GM12801 (cell line): ENCODE results near the gene ETFB.

Source experiments
- TF ChIP-seq, protein P1 (sequence below): IDR thresholded peaks from one replicate; pipeline ENCODE4 v1.5.1; 2011; ENCODE audit warnings: control low read depth; ENCODE audit not compliant: insufficient read length; ENCODE audit errors: extremely low read depth

ETFB gene

GRCh38 chr19:51326216-51327065 lies 39.7 kb downstream of the ETFB start:
- TF ChIP-seq, protein P1, sequence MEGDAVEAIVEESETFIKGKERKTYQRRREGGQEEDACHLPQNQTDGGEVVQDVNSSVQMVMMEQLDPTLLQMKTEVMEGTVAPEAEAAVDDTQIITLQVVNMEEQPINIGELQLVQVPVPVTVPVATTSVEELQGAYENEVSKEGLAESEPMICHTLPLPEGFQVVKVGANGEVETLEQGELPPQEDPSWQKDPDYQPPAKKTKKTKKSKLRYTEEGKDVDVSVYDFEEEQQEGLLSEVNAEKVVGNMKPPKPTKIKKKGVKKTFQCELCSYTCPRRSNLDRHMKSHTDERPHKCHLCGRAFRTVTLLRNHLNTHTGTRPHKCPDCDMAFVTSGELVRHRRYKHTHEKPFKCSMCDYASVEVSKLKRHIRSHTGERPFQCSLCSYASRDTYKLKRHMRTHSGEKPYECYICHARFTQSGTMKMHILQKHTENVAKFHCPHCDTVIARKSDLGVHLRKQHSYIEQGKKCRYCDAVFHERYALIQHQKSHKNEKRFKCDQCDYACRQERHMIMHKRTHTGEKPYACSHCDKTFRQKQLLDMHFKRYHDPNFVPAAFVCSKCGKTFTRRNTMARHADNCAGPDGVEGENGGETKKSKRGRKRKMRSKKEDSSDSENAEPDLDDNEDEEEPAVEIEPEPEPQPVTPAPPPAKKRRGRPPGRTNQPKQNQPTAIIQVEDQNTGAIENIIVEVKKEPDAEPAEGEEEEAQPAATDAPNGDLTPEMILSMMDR = no peak

GRCh38 chr19:51325161-51325976 lies 40.8 kb downstream of the ETFB start:
- TF ChIP-seq, protein P1 = no peak

GRCh38 chr19:51324167-51324481 lies 42.1 kb downstream of the ETFB start:
- TF ChIP-seq, protein P1 = no peak

DNA sequence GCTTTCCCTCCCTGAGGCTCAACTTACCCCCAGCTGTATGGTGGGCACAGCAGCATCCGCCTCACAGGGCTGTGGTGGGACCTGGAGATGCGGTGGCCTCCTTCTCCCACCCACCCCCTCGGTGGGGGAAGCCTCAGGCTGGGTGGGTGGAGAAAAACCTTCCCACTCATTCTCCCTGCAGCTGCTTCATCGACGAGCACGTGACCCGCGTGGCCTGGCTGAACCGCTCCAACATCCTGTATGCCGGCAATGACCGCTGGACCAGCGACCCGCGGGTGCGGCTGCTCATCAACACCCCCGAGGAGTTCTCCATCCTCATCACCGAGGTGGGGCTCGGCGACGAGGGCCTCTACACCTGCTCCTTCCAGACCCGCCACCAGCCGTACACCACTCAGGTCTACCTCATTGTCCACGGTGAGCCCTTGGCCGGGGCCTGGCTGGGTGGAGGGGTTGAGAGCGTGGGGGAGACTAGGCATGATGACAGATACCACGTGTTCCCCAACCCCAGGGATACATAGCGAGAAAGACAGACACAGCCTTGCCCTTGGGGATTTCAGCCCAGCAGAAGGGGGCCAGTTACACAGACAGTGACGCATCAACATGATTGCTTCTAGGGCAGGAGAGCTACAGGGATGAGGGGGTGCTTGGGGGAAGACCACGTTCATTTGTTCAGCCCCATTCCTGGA lies 42.6 kb downstream of the ETFB start:
- TF ChIP-seq, protein P1 = no peak

- TF ChIP-seq, protein P1 = no peak
Measured at GRCh38 chr19:51321799-51322198, 44.4 kb downstream of the ETFB start.

DNA sequence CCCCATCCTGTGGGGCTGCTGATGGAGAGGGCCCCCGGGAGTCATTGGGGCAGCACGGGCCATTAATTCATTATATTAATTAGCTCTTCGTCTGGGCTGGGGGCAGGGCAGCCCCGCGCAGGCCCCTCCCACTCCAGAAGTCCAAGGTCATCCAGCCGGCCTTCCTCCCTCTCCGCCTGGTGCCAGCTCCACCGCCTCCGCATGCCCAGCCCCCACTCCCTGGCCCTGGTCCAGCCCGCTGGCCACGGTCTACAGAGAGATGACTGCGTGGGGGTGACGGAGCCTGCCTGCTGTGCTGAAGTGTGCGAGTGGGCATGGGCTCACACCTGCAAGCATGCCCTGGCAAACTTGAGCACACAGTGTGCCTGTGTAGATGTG lies 45.9 kb downstream of the ETFB start:
- TF ChIP-seq, protein P1 = no peak

GRCh38 chr19:51319649-51320279 lies 46.4 kb downstream of the ETFB start:
- TF ChIP-seq, protein P1 = no peak
